H9 (cell line): ENCODE data around the gene CDHR5. TPM values are rescaled to one million over a fixed set of nuclear protein-coding genes. Genes with fewer than 3 reads are reported as not detected.
A peak's percentile ranks its signal among the peaks of the same experiment; 100 is the strongest.

Experiments
- DNase-seq: peaks from one replicate; pipeline ENCODE4 v3.0.0-alpha.2; 2017
- H2AFZ ChIP-seq: one replicate; pipeline ENCODE4 v1.6.1; 2013; ENCODE audit warnings: mild to moderate bottlenecking, low read length, control low read depth, moderate library complexity
- H2AK5ac ChIP-seq: 2 replicates; pipeline ENCODE4 v1.6.1; 2013; ENCODE audit warnings: low read length, control low read depth, mixed read lengths; ENCODE audit not compliant: insufficient read length
- H2BK120ac ChIP-seq: one replicate; pipeline ENCODE4 v1.6.1; 2013; ENCODE audit warnings: low read depth, mild to moderate bottlenecking, low read length, control low read depth, inconsistent platforms; ENCODE audit not compliant: poor library complexity, severe bottlenecking
- H2BK12ac ChIP-seq: 2 replicates; pipeline ENCODE4 v1.6.1; 2013; ENCODE audit warnings: low read length, control low read depth, mixed read lengths, low read depth; ENCODE audit not compliant: insufficient read length
- H2BK15ac ChIP-seq: 2 replicates; pipeline ENCODE4 v1.6.1; 2013; ENCODE audit warnings: low read depth, low read length, control low read depth
- H2BK20ac ChIP-seq: one replicate; pipeline ENCODE4 v1.6.1; 2013; ENCODE audit warnings: low read depth, mild to moderate bottlenecking, low read length, control low read depth, inconsistent platforms; ENCODE audit not compliant: poor library complexity, severe bottlenecking
- H2BK5ac ChIP-seq: 2 replicates; pipeline ENCODE4 v1.6.1; 2013; ENCODE audit warnings: low read length, control low read depth, mixed read lengths; ENCODE audit not compliant: insufficient read length
- H3K14ac ChIP-seq: 2 replicates; pipeline ENCODE4 v1.6.1; 2013; ENCODE audit warnings: low read length, control low read depth; ENCODE audit not compliant: insufficient read depth
- H3K18ac ChIP-seq: 2 replicates; pipeline ENCODE4 v1.6.1; 2013; ENCODE audit warnings: low read depth, mild to moderate bottlenecking, mixed read lengths, low read length, control low read depth; ENCODE audit not compliant: insufficient read length
- H3K23ac ChIP-seq: 2 replicates; pipeline ENCODE4 v1.6.1; 2013; ENCODE audit warnings: low read length, control low read depth, mixed read lengths, low read depth; ENCODE audit not compliant: insufficient read length
- H3K23me2 ChIP-seq: 2 replicates; pipeline ENCODE4 v1.6.1; 2013; ENCODE audit warnings: low read depth, mild to moderate bottlenecking, mixed read lengths, low read length, control low read depth; ENCODE audit not compliant: insufficient read length, poor library complexity, severe bottlenecking
- H3K27ac ChIP-seq: 2 replicates; pipeline ENCODE4 v1.5.1; 2013; ENCODE audit warnings: low read length, control low read depth, mixed read lengths, low read depth; ENCODE audit not compliant: insufficient read length
- H3K27me3 ChIP-seq: 2 replicates; pipeline ENCODE4 v1.6.1; 2013; ENCODE audit warnings: low read length, control low read depth, inconsistent platforms; ENCODE audit not compliant: insufficient read depth
- H3K4ac ChIP-seq: 2 replicates; pipeline ENCODE4 v1.6.1; 2013; ENCODE audit warnings: low read depth, mild to moderate bottlenecking, control low read depth, inconsistent platforms, low read length, moderate library complexity
- H3K4me1 ChIP-seq: 2 replicates; pipeline ENCODE4 v1.6.1; 2013; ENCODE audit warnings: low read length, control low read depth, inconsistent platforms; ENCODE audit not compliant: insufficient read depth
- H3K4me2 ChIP-seq: 2 replicates; pipeline ENCODE4 v1.6.1; 2013; ENCODE audit warnings: low read length, control low read depth, mixed read lengths; ENCODE audit not compliant: insufficient read length, insufficient read depth
- H3K56ac ChIP-seq: 2 replicates; pipeline ENCODE4 v1.6.1; 2013; ENCODE audit warnings: low read depth, mild to moderate bottlenecking, mixed read lengths, low read length, control low read depth; ENCODE audit not compliant: insufficient read length
- H3K79me1 ChIP-seq: 2 replicates; pipeline ENCODE4 v1.6.1; 2013; ENCODE audit warnings: low read depth, mild to moderate bottlenecking, moderate library complexity, low read length, control low read depth, inconsistent platforms; ENCODE audit not compliant: insufficient read depth, poor library complexity, severe bottlenecking
- H3K79me2 ChIP-seq: 2 replicates; pipeline ENCODE4 v1.6.1; 2013; ENCODE audit warnings: low read length, control low read depth, inconsistent platforms; ENCODE audit not compliant: insufficient read depth
- H3K9ac ChIP-seq: 2 replicates; pipeline ENCODE4 v1.6.1; 2013; ENCODE audit warnings: low read length, control low read depth, mixed read lengths; ENCODE audit not compliant: insufficient read length; ENCODE audit errors: extremely low read depth
- H3K9me3 ChIP-seq: one replicate; pipeline ENCODE4 v1.6.1; 2013; ENCODE audit warnings: low read depth, low read length, inconsistent platforms; ENCODE audit not compliant: control insufficient read depth
- H3T11ph ChIP-seq: one replicate; pipeline ENCODE4 v1.6.1; 2013; ENCODE audit warnings: mild to moderate bottlenecking, low read length, control low read depth, inconsistent platforms
- H4K20me1 ChIP-seq: one replicate; pipeline ENCODE4 v1.6.1; 2013; ENCODE audit not compliant: control insufficient read depth, insufficient read length, insufficient read depth
- H4K5ac ChIP-seq: 2 replicates; pipeline ENCODE4 v1.6.1; 2013; ENCODE audit warnings: low read depth, mild to moderate bottlenecking, mixed read lengths, low read length, control low read depth; ENCODE audit not compliant: insufficient read length
- H4K8ac ChIP-seq: replicated peaks from 2 replicates; pipeline ENCODE4 v1.6.1; 2013; ENCODE audit warnings: low read length, control low read depth, mixed read lengths, low read depth; ENCODE audit not compliant: insufficient read length
- H4K91ac ChIP-seq: 2 replicates; pipeline ENCODE4 v1.6.1; 2013; ENCODE audit warnings: low read depth, mild to moderate bottlenecking, moderate library complexity, mixed read lengths, low read length, control low read depth; ENCODE audit not compliant: insufficient read length
- H3K27ac Mint-ChIP-seq, 3 experiments: 2 replicates in 2 of 3; 3 replicates in 1 of 3; pipeline ENCODE4 v1.8.0; 2020 to 2021; ENCODE audit warnings: mixed read lengths in 3 of 3, mild to moderate bottlenecking in 1 of 3, moderate library complexity in 1 of 3
- H3K27me3 Mint-ChIP-seq: 2 replicates; pipeline ENCODE4 v1.8.0; 2021; ENCODE audit warnings: low read depth, mild to moderate bottlenecking, moderate library complexity, mixed read lengths
- H3K36me3 Mint-ChIP-seq, 3 experiments: 2 replicates in 2 of 3; 3 replicates in 1 of 3; pipeline ENCODE4 v1.8.0; 2020 to 2021; ENCODE audit warnings: low read depth in 3 of 3, mixed read lengths in 3 of 3; ENCODE audit not compliant: insufficient read depth in 1 of 3
- H3K4me1 Mint-ChIP-seq, 2 experiments: 2 replicates each; pipeline ENCODE4 v1.8.0; 2020; ENCODE audit warnings: mixed read lengths in 2 of 2
- H3K4me3 Mint-ChIP-seq, 2 experiments: 2 replicates in 1 of 2; 3 replicates in 1 of 2; pipeline ENCODE4 v1.8.0; 2020 to 2021; ENCODE audit warnings: mild to moderate bottlenecking in 2 of 2, mixed read lengths in 2 of 2, moderate library complexity in 1 of 2
- H3K9me3 Mint-ChIP-seq, 2 experiments: 2 replicates in 1 of 2; 3 replicates in 1 of 2; pipeline ENCODE4 v1.8.0; 2020; ENCODE audit warnings: mild to moderate bottlenecking in 2 of 2, mixed read lengths in 2 of 2, moderate library complexity in 1 of 2
- CTCF ChIP-seq: fragments of 200-600 bp; sonication (generic); conservative IDR thresholded peaks from 3 replicates; pipeline ENCODE4 v1.8.0; 2021; ENCODE audit warnings: antibody characterized with exemption, mild to moderate bottlenecking
- WGBS: extraction: QIAGEN DNeasy Blood & Tissue Kit; methylation state at CpG from one replicate; pipeline ENCODE4 v1.1.7; 2013; ENCODE audit warnings: missing lambda C conversion rate, low lambda C conversion rate, mixed read lengths; ENCODE audit not compliant: insufficient read length; ENCODE audit errors: extremely low coverage; 5-methylcytosine and 5-hydroxymethylcytosine counted together
- total RNA-seq: library from RNA; stranded (reverse); gene quantifications from 2 replicates; pipeline ENCODE4 v1.2.1, GENCODE V29; 2021

Gene CDHR5
- total RNA-seq, 1 experiment from 2014 or later = not detected

- Mint-ChIP-seq H3K36me3 (peaks cover 18 to 53% (median 51%) of the 10 kb centered on the region in 3 experiments), H3K4me3 (no peak overlapping the region; a peak in 1 of 5 replicates), H3K9me3 (no peaks in the 10 kb centered on the region), H3K27ac (peak overlapping the region in 2 of 3 experiments; percentile 32 to 70; a peak in 2 of 7 replicates), H3K27me3 (no peaks in the 10 kb centered on the region), H3K4me1 (peaks cover 4 to 6% of the 10 kb centered on the region in 2 experiments; a peak in 3 of 4 replicates)
- H2AFZ ChIP-seq = no peak overlapping the region
- H3K9me3 ChIP-seq = no peaks in the 10 kb centered on the region
- no peaks in the 10 kb centered on the region for H3K79me2 ChIP-seq
- H2AK5ac ChIP-seq = no peak overlapping the region
- H3K4ac ChIP-seq = no peak overlapping the region
- no peak overlapping the region for H3K27ac ChIP-seq
- no peak overlapping the region for H4K5ac ChIP-seq
- no peak overlapping the region for H2BK20ac ChIP-seq
- peaks cover 4% of the 10 kb centered on the region for H3K23me2 ChIP-seq
- H4K91ac ChIP-seq = no peak overlapping the region
- no peaks in the 10 kb centered on the region for H3K79me1 ChIP-seq
- H2BK15ac ChIP-seq = no peak overlapping the region
- no peak overlapping the region for H3K14ac ChIP-seq
- H4K8ac ChIP-seq = no peak overlapping the region
- no peak overlapping the region for H3K9ac ChIP-seq
- WGBS = no CpG with 5 or more reads among the region's 49 CpGs
- no peaks in the 10 kb centered on the region for H3K27me3 ChIP-seq
- peaks cover 2% of the 10 kb centered on the region for H4K20me1 ChIP-seq
- H3K56ac ChIP-seq = no peak overlapping the region
- H3T11ph ChIP-seq = no peak overlapping the region
- no peaks in the 10 kb centered on the region for H3K4me1 ChIP-seq
- no peak overlapping the region for H3K23ac ChIP-seq
- no peak overlapping the region for H3K4me2 ChIP-seq
- no peak overlapping the region for H2BK5ac ChIP-seq
- H3K18ac ChIP-seq = no peak overlapping the region
- DNase-seq = no peak
- H2BK120ac ChIP-seq = no peak overlapping the region
- no peak for TF ChIP-seq CTCF
- no peak overlapping the region for H2BK12ac ChIP-seq
Observed at GRCh38 chr11:611001-611996, 13.5 kb downstream of the CDHR5 start.
